IMR-90 (cell line): Measurements from ENCODE around the gene ZNF181. TPM values are rescaled to one million over a fixed set of nuclear protein-coding genes. Genes with fewer than 3 reads are reported as not detected.

ENCODE experiments used
- ATAC-seq: fragments of 200-7000 bp; cut with Tn5 transposase; 2 replicates; pipeline ENCODE4 v1.9.1; 2020; ENCODE audit warnings: low read depth, mild to moderate bottlenecking, moderate library complexity
- BruUV-seq: library from RNA; stranded (reverse); fragments of 400-500 nt; replicated peaks from 2 replicates; lab custom pipeline; 2021; lab: Mats Ljungman, UMichigan
- CTCF ChIA-PET: fragments of 300-600 bp; formaldehyde crosslinking; extraction: SDS; loops from one replicate; lab custom pipeline; 2021; ENCODE audit warnings: antibody characterized with exemption; lab: Yijun Ruan, JAX
- POLR2A ChIA-PET: fragments of 300-600 bp; sonication (Branson Sonifier 250); formaldehyde crosslinking; loops from one replicate; lab custom pipeline; 2022; ENCODE audit warnings: antibody characterized with exemption; ENCODE audit not compliant: unreplicated experiment; lab: Charles Lee
- DNase-seq: peaks from one replicate; pipeline ENCODE4 v3.0.0; 2013
- H2AFZ ChIP-seq: replicated peaks from 2 replicates; pipeline ENCODE3; 2013; ENCODE audit warnings: low read length, mild to moderate bottlenecking; ENCODE audit not compliant: poor library complexity
- H2AK5ac ChIP-seq: 2 replicates; pipeline ENCODE4 v1.6.1; 2013; ENCODE audit warnings: low read depth, low read length, inconsistent platforms
- H2AK9ac ChIP-seq: replicated peaks from 2 replicates; pipeline ENCODE3; 2013; ENCODE audit warnings: mild to moderate bottlenecking, low read depth, low read length, moderate library complexity; ENCODE audit not compliant: poor library complexity
- H2BK120ac ChIP-seq: 2 replicates; pipeline ENCODE4 v1.6.1; 2013; ENCODE audit warnings: low read depth, low read length, inconsistent platforms
- H2BK15ac ChIP-seq: 3 replicates; pipeline ENCODE4 v1.6.1; 2013; ENCODE audit warnings: low read depth, low read length, inconsistent platforms
- H2BK20ac ChIP-seq: 2 replicates; pipeline ENCODE4 v1.6.1; 2013; ENCODE audit warnings: low read depth, mild to moderate bottlenecking, inconsistent platforms, low read length, moderate library complexity
- H2BK5ac ChIP-seq: 2 replicates; pipeline ENCODE4 v1.6.1; 2013; ENCODE audit warnings: mild to moderate bottlenecking, low read depth, low read length, inconsistent platforms; ENCODE audit not compliant: poor library complexity, severe bottlenecking
- H3K14ac ChIP-seq: replicated peaks from 2 replicates; pipeline ENCODE4 v1.6.1; 2013; ENCODE audit warnings: low read depth, low read length, inconsistent platforms
- H3K18ac ChIP-seq: 2 replicates; pipeline ENCODE4 v1.6.1; 2013; ENCODE audit warnings: low read depth, low read length, control low read depth
- H3K23ac ChIP-seq: 2 replicates; pipeline ENCODE4 v1.6.1; 2013; ENCODE audit warnings: low read depth, low read length, inconsistent platforms
- H3K27ac ChIP-seq: 2 replicates; pipeline ENCODE4 v1.5.1; 2013; ENCODE audit warnings: mild to moderate bottlenecking, control low read depth, low read length; ENCODE audit not compliant: insufficient read depth
- H3K27me3 ChIP-seq: 2 replicates; pipeline ENCODE4 v1.6.1; 2013; ENCODE audit warnings: low read length; ENCODE audit not compliant: control insufficient read depth, insufficient read depth
- H3K36me3 ChIP-seq: 2 replicates; pipeline ENCODE4 v1.6.1; 2013; ENCODE audit warnings: low read length, mixed read lengths; ENCODE audit not compliant: control insufficient read depth, insufficient read depth
- H3K4ac ChIP-seq: 2 replicates; pipeline ENCODE4 v1.6.1; 2013; ENCODE audit warnings: low read depth, low read length, inconsistent platforms
- H3K4me1 ChIP-seq: 2 replicates; pipeline ENCODE4 v1.6.1; 2013; ENCODE audit warnings: low read length, mixed read lengths; ENCODE audit not compliant: control insufficient read depth, insufficient read depth
- H3K4me2 ChIP-seq: 2 replicates; pipeline ENCODE4 v1.6.1; 2013; ENCODE audit warnings: low read depth, mild to moderate bottlenecking, control low read depth, low read length, moderate library complexity
- H3K4me3 ChIP-seq: 2 replicates; pipeline ENCODE4 v1.5.1; 2013; ENCODE audit warnings: low read depth, mild to moderate bottlenecking, control low read depth, low read length, moderate library complexity; ENCODE audit not compliant: insufficient read depth
- H3K56ac ChIP-seq: 2 replicates; pipeline ENCODE4 v1.6.1; 2013; ENCODE audit warnings: low read length, inconsistent platforms; ENCODE audit not compliant: insufficient read depth; ENCODE audit errors: extremely low read depth
- H3K79me1 ChIP-seq, 2 experiments: 2 replicates each; pipeline ENCODE4 v1.6.1; 2013; ENCODE audit warnings: low read length in 2 of 2, inconsistent platforms in 1 of 2, low read depth in 1 of 2
- H3K9ac ChIP-seq: 2 replicates; pipeline ENCODE4 v1.6.1; 2013; ENCODE audit warnings: low read depth, low read length, control low read depth
- H3K9me1 ChIP-seq: 2 replicates; pipeline ENCODE4 v1.6.1; 2013; ENCODE audit warnings: low read length, inconsistent platforms; ENCODE audit not compliant: insufficient read depth
- H3K9me3 ChIP-seq: 2 replicates; pipeline ENCODE4 v1.6.1; 2013; ENCODE audit warnings: low read length; ENCODE audit not compliant: control insufficient read depth, insufficient read depth
- H4K20me1 ChIP-seq: 2 replicates; pipeline ENCODE4 v1.6.1; 2013; ENCODE audit warnings: low read length, inconsistent platforms; ENCODE audit not compliant: insufficient read depth
- H4K5ac ChIP-seq: 2 replicates; pipeline ENCODE4 v1.6.1; 2013; ENCODE audit warnings: mild to moderate bottlenecking, low read depth, low read length, control low read depth
- H4K8ac ChIP-seq, 2 experiments: 2 replicates each; pipeline ENCODE4 v1.6.1; 2013; ENCODE audit warnings: low read depth in 2 of 2, low read length in 2 of 2, control low read depth in 1 of 2, inconsistent platforms in 1 of 2
- H4K91ac ChIP-seq: 2 replicates; pipeline ENCODE4 v1.6.1; 2013; ENCODE audit warnings: low read depth, low read length, inconsistent platforms; ENCODE audit not compliant: insufficient read depth
- CTCF ChIP-seq: conservative IDR thresholded peaks from 2 replicates; pipeline ENCODE4 v1.5.1; 2012; ENCODE audit warnings: mild to moderate bottlenecking, low read depth, low read length, improper control_type of control experiment
- MXI1 ChIP-seq: IDR thresholded peaks from 2 replicates; pipeline ENCODE4 v1.6.1; 2012; ENCODE audit warnings: low read depth, mild to moderate bottlenecking, low read length, moderate library complexity, borderline replicate concordance
- POLR2A ChIP-seq: IDR thresholded peaks from 2 replicates; pipeline ENCODE4 v1.6.1; 2012; ENCODE audit warnings: mild to moderate bottlenecking, low read depth, low read length
- RAD21 ChIP-seq: IDR thresholded peaks from 2 replicates; pipeline ENCODE4 v1.6.1; 2012; ENCODE audit warnings: low read length, improper control_type of control experiment
- RCOR1 ChIP-seq: IDR thresholded peaks from 2 replicates; pipeline ENCODE4 v1.6.1; 2012; ENCODE audit warnings: mild to moderate bottlenecking, low read length, improper control_type of control experiment; ENCODE audit not compliant: insufficient replicate concordance
- RFX5 ChIP-seq: IDR thresholded peaks from 2 replicates; pipeline ENCODE4 v1.8.0; 2012; ENCODE audit warnings: low read depth, mild to moderate bottlenecking, low read length, moderate library complexity
- SMC3 ChIP-seq: fragments of 150-350 bp; IDR thresholded peaks from 2 replicates; pipeline ENCODE4 v1.6.1; 2016; ENCODE audit warnings: low read depth, mild to moderate bottlenecking, antibody characterized with exemption, low read length, moderate library complexity
- USF2 ChIP-seq: fragments of 150-350 bp; IDR thresholded peaks from 2 replicates; pipeline ENCODE4 v1.6.1; 2017; ENCODE audit warnings: mild to moderate bottlenecking, antibody characterized with exemption, low read length, low read depth
- WGBS, 2 experiments: methylation state at CpG; one replicate each; pipeline versions ENCODE4 v1.1.5 to v1.1.7; 2013; ENCODE audit warnings: missing lambda C conversion rate in 2 of 2; ENCODE audit not compliant: insufficient read length in 1 of 2; ENCODE audit errors: extremely low coverage in 2 of 2; 5-methylcytosine and 5-hydroxymethylcytosine counted together
- dilution Hi-C: fragments of 300-500 bp; cut with HindIII; formaldehyde crosslinking; loops from one replicate; pipeline ENCODE4 v1.14.3; 2018; ENCODE audit warnings: low sequenced_read_pairs; ENCODE audit not compliant: unreplicated experiment
- in situ Hi-C: fragments of 300-500 bp; cut with MboI; formaldehyde crosslinking; loops from 3 replicates; pipeline ENCODE4 v1.14.3; 2019; ENCODE audit warnings: low sequenced_read_pairs, inconsistent platforms, mixed read lengths
- intact Hi-C: fragments of 100-400 bp; cut with micrococcal nuclease; formaldehyde crosslinking; loops from 2 replicates; pipeline ENCODE4 v1.10.0; 2022
- polyA plus RNA-seq, 3 experiments: library from polyadenylated mRNA; depleted of rRNA; stranded (reverse); fragments of >200 nt; gene quantifications; 2 replicates each; pipeline ENCODE4 v1.2.3, GENCODE V29; 2012; ENCODE audit warnings: low replicate concordance in 1 of 3
- total RNA-seq: library from RNA; depleted of rRNA; stranded (reverse); fragments of >200 nt; gene quantifications from 2 replicates; pipeline ENCODE4 v1.2.3, GENCODE V29; 2012

ZNF181 gene
- total and polyA plus RNA-seq, 2 of the 4 experiments (the other 2 are of a cell fraction) = 3.8 to 7.5 TPM

GRCh38 chr19:34786236-34786635 lies 52.2 kb downstream of the ZNF181 start:
- Histone ChIP-seq H3K79me1 (no peaks in the 10 kb centered on the region), H3K9ac (no peak overlapping the region), H3K4me3 (no peak overlapping the region), H3K56ac (no peak overlapping the region), H4K8ac (no peak overlapping the region), H2AK9ac (no peak overlapping the region), H3K36me3 (no peaks in the 10 kb centered on the region), H3K4ac (no peak overlapping the region), H4K20me1 (no peaks in the 10 kb centered on the region), H2AFZ (no peak overlapping the region), H3K18ac (no peak overlapping the region), H2BK5ac (no peak overlapping the region), H2BK120ac (no peak overlapping the region), H4K91ac (no peak overlapping the region), H3K14ac (no peak overlapping the region), H2BK15ac (no peak overlapping the region), H3K9me1 (no peaks in the 10 kb centered on the region), H2AK5ac (no peak overlapping the region), H3K23ac (no peak overlapping the region), H4K5ac (no peak overlapping the region), H3K9me3 (peaks cover 2% of the 10 kb centered on the region; the same call in 1 of the 2 replicates), H3K4me2 (no peak overlapping the region), H3K4me1 (no peaks in the 10 kb centered on the region), H3K27me3 (no peaks in the 10 kb centered on the region), H2BK20ac (no peak overlapping the region), H3K27ac (no peak overlapping the region)
- no peak for ATAC-seq
- dilution Hi-C loops = no loop called here
- no peak for TF ChIP-seq RAD21
- no peak for TF ChIP-seq CTCF
- TF ChIP-seq RFX5 = no peak
- no peak for TF ChIP-seq MXI1
- no peak for TF ChIP-seq RCOR1
- no peak for TF ChIP-seq POLR2A
- TF ChIP-seq SMC3 = no peak
- no peak for TF ChIP-seq USF2
- CTCF ChIA-PET = no interaction called here
- POLR2A ChIA-PET = no interaction called here
- WGBS, 2 experiments = no CpG with 5 or more reads among the region's 5 CpGs
- intact Hi-C loops = no loop called here
- no peak for DNase-seq
- in situ Hi-C loops = no loop called here
- BruUV-seq = no TSS peak
